ENCODE measurements around the gene CACNA1C.

GRCh38 chr12:2242216-2242615 lies 189.4 kb downstream of the CACNA1C start:
- TF ChIP-seq CTCF (conservative IDR thresholded peaks at IDR 0.05; ENCODE audit: low read depth, low read length) (no peak), POLR2A (IDR thresholded peaks at IDR 0.05; ENCODE audit: low read depth, low read length) (no peak), ELK1 (IDR thresholded peaks at IDR 0.05; ENCODE audit: borderline replicate concordance, low read depth, low read length) (no peak), SMC3 (IDR thresholded peaks at IDR 0.05; ENCODE audit: low read depth, low read length) (no peak), MAZ (IDR thresholded peaks at IDR 0.05; ENCODE audit: borderline replicate concordance, low read depth, low read length) (no peak)

Measured in IMR-90 (cell line).